ENCODE data around the gene RPS25.

- TF ChIP-seq CTCF (IDR thresholded peaks at IDR 0.05) (no peak), POLR2A (IDR thresholded peaks at IDR 0.05) (no peak), EP300 (IDR thresholded peaks at IDR 0.05) (no peak), POLR2AphosphoS5 (IDR thresholded peaks at IDR 0.05) (no peak)
Observed at GRCh38 chr11:119029340-119030028, 11.3 kb upstream of the RPS25 start.
